Caco-2 (cell line): Measurements from ENCODE around the gene GIPC2. TPM values are rescaled to one million over a fixed set of nuclear protein-coding genes. Genes with fewer than 3 reads are reported as not detected.

Experiments
- BruUV-seq: library from RNA; stranded (reverse); fragments of 400-500 nt; replicated peaks from 2 replicates; lab custom pipeline; 2021; lab: Mats Ljungman, UMichigan
- CTCF ChIA-PET: fragments of 300-600 bp; sonication (Branson Sonifier 250); formaldehyde crosslinking; loops from one replicate; lab custom pipeline; 2022; ENCODE audit warnings: antibody characterized with exemption; lab: Charles Lee
- POLR2A ChIA-PET: fragments of 300-600 bp; sonication (Branson Sonifier 250); formaldehyde crosslinking; loops from one replicate; lab custom pipeline; 2022; ENCODE audit warnings: antibody characterized with exemption; lab: Charles Lee
- DNase-seq, 2 experiments: peaks; one replicate each; pipeline versions ENCODE4 v3.0.0 to v3.0.0-alpha.2; 2020 to 2022
- H3K27me3 ChIP-seq: replicated peaks from 2 replicates; pipeline ENCODE4 v1.6.0; 2011; ENCODE audit warnings: low read length; ENCODE audit not compliant: control insufficient read depth, insufficient read depth
- H3K36me3 ChIP-seq: 2 replicates; pipeline ENCODE4 v1.5.1; 2011; ENCODE audit warnings: low read length; ENCODE audit not compliant: control insufficient read depth, insufficient read depth
- H3K4me1 ChIP-seq: fragments of 250-450 bp; sonication (Bioruptor Pico); 2 replicates; pipeline ENCODE4 v1.5.1; 2020; ENCODE audit warnings: mild to moderate bottlenecking
- H3K4me3 ChIP-seq: 2 replicates; pipeline ENCODE4 v1.5.1; 2011; ENCODE audit warnings: low read depth, mild to moderate bottlenecking, control low read depth, low read length
- H3K9me3 ChIP-seq: fragments of 250-450 bp; sonication (Bioruptor Pico); 2 replicates; pipeline ENCODE4 v1.5.1; 2020; ENCODE audit warnings: mild to moderate bottlenecking, moderate library complexity
- H3K27ac Mint-ChIP-seq: one replicate; pipeline ENCODE4 v1.8.0; 2022; ENCODE audit warnings: mixed read lengths; ENCODE audit not compliant: unreplicated experiment
- H3K27me3 Mint-ChIP-seq: one replicate; pipeline ENCODE4 v1.8.0; 2022; ENCODE audit warnings: mixed read lengths; ENCODE audit not compliant: insufficient read depth, unreplicated experiment
- H3K36me3 Mint-ChIP-seq: one replicate; pipeline ENCODE4 v1.8.0; 2022; ENCODE audit warnings: mild to moderate bottlenecking, mixed read lengths; ENCODE audit not compliant: insufficient read depth, unreplicated experiment
- H3K4me1 Mint-ChIP-seq: one replicate; pipeline ENCODE4 v1.8.0; 2022; ENCODE audit warnings: low read depth, mixed read lengths; ENCODE audit not compliant: unreplicated experiment
- H3K4me3 Mint-ChIP-seq: one replicate; pipeline ENCODE4 v1.8.0; 2022; ENCODE audit warnings: mild to moderate bottlenecking, moderate library complexity, mixed read lengths; ENCODE audit not compliant: unreplicated experiment
- H3K9me3 Mint-ChIP-seq: one replicate; pipeline ENCODE4 v1.8.0; 2022; ENCODE audit warnings: mixed read lengths; ENCODE audit not compliant: unreplicated experiment
- intact Hi-C: fragments of 100-400 bp; cut with micrococcal nuclease; formaldehyde crosslinking; loops from one replicate; pipeline ENCODE4 v1.10.0; 2022; ENCODE audit not compliant: unreplicated experiment
- total RNA-seq: library from RNA; stranded (reverse); gene quantifications from 2 replicates; pipeline ENCODE4 v1.2.3, GENCODE V29; 2022
- TF ChIP-seq, protein P1 (sequence below), 2 experiments: fragments of 200-600 bp in 1 of 2; IDR thresholded peaks; 1 replicate in 1 of 2; 2 replicates in 1 of 2; pipeline versions ENCODE4 v1.5.1 to v1.8.0; 2011 to 2022; ENCODE audit warnings: antibody characterized with exemption in 1 of 2, control low read depth in 1 of 2, inconsistent platforms in 1 of 2, low read depth in 1 of 2, low read length in 1 of 2, mild to moderate bottlenecking in 1 of 2, moderate library complexity in 1 of 2; ENCODE audit not compliant: insufficient read depth in 1 of 2, severe bottlenecking in 1 of 2, unreplicated experiment in 1 of 2

The GIPC2 gene
- total RNA-seq, 1 experiment from 2014 or later: 4.4 TPM

DNA sequence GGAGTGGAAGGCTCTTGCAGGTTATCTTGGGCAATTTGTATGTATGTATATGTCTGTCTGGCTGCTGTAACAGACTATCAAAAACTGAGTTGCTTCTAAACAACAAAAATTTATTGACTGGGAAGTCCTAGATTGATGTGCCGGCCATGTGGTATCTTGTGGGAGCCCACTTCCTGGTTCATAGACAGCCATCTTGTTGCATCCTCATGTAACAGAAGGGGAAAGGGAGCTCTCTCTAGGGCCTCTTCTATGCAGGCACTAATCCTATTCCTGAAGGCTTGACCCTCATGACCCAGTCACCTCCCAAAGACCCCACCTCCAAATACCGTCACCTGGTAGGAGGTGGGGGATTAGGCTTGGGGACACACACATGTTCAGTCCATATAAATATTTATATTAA, 9.2 kb downstream of the GIPC2 start:
- Histone ChIP-seq H3K4me3 (no peak overlapping the region), H3K27me3 (no peaks in the 10 kb centered on the region), H3K36me3 (no peaks in the 10 kb centered on the region), H3K9me3 (no peaks in the 10 kb centered on the region), H3K4me1 (no peaks in the 10 kb centered on the region)
- BruUV-seq: no TSS peak
- H3K9me3 Mint-ChIP-seq: no peaks in the 10 kb centered on the region
- TF ChIP-seq, protein P1, sequence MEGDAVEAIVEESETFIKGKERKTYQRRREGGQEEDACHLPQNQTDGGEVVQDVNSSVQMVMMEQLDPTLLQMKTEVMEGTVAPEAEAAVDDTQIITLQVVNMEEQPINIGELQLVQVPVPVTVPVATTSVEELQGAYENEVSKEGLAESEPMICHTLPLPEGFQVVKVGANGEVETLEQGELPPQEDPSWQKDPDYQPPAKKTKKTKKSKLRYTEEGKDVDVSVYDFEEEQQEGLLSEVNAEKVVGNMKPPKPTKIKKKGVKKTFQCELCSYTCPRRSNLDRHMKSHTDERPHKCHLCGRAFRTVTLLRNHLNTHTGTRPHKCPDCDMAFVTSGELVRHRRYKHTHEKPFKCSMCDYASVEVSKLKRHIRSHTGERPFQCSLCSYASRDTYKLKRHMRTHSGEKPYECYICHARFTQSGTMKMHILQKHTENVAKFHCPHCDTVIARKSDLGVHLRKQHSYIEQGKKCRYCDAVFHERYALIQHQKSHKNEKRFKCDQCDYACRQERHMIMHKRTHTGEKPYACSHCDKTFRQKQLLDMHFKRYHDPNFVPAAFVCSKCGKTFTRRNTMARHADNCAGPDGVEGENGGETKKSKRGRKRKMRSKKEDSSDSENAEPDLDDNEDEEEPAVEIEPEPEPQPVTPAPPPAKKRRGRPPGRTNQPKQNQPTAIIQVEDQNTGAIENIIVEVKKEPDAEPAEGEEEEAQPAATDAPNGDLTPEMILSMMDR (IDR thresholded peaks at IDR 0.05; ENCODE audit: insufficient read depth in 1 of 2, low read depth in 1 of 2, low read length in 1 of 2, severe bottlenecking in 1 of 2, unreplicated experiment in 1 of 2): no peak
- CTCF ChIA-PET: no interaction called here
- H3K4me3 Mint-ChIP-seq: no peak overlapping the region
- intact Hi-C loops: no loop called here
- DNase-seq: no peak
- H3K36me3 Mint-ChIP-seq: no peaks in the 10 kb centered on the region
- H3K4me1 Mint-ChIP-seq: no peaks in the 10 kb centered on the region
- no peaks in the 10 kb centered on the region for H3K27me3 Mint-ChIP-seq
- H3K27ac Mint-ChIP-seq: no peak overlapping the region
- POLR2A ChIA-PET: no interaction called here

DNA sequence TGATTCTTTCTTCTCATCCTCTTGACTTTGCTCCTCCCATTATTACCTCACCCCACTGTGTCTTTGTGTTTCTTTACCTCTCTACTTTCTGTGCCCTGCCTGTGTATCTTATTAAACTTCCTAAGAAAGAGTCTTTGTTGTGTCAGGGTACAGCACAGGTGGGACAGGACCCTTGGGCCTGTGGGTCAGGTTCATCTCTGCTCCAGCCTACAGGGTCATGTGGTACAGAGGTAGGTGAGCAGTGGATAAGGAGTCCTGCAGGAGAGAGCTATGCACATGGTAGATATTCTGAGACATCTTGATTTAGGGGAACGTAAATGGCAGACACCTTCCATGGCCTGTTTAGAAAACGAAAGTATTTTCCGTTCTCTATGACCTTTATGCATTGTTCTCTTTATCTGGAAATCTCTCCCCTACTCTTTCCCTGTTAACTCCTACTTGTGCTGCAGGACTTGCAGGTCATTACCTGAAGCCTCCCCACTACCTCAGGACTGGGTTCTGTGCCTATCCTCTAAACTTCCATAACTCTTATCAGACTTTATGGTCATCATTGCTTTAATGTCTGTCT, 9.9 kb downstream of the GIPC2 start:
- no peaks in the 10 kb centered on the region for H3K9me3 ChIP-seq
- H3K4me3 ChIP-seq: no peak overlapping the region
- Mint-ChIP-seq H3K4me3 (no peak overlapping the region), H3K4me1 (no peaks in the 10 kb centered on the region), H3K9me3 (no peaks in the 10 kb centered on the region), H3K27ac (no peak overlapping the region), H3K27me3 (no peaks in the 10 kb centered on the region), H3K36me3 (no peaks in the 10 kb centered on the region)
- intact Hi-C loops: no loop called here
- BruUV-seq: no TSS peak
- H3K36me3 ChIP-seq: no peaks in the 10 kb centered on the region
- H3K27me3 ChIP-seq: no peaks in the 10 kb centered on the region
- no peaks in the 10 kb centered on the region for H3K4me1 ChIP-seq
- CTCF ChIA-PET: no interaction called here
- POLR2A ChIA-PET: no interaction called here
- TF ChIP-seq, protein P1 (IDR thresholded peaks at IDR 0.05; ENCODE audit: insufficient read depth in 1 of 2, low read depth in 1 of 2, low read length in 1 of 2, severe bottlenecking in 1 of 2, unreplicated experiment in 1 of 2): no peak
- DNase-seq: no peak

DNA sequence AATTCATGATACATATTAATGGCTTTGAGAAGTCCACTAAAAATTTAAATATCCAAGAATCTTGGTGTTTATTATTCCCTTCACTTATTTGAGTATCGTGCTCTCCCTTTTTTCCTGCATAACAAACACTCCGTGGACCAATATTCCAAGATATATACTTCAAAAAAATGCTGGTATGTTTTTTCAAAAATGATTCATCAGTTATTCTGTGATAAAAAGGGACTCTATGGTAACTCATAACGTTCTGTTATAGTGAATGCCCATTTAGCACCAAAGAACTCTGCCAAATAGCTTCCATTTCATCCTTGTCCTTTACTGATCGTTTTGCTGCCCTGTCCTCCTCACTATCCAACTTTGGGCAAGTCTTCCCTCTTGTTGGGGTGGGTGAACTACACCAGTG, 12.9 kb downstream of the GIPC2 start:
- DNase-seq: no peak
- TF ChIP-seq, protein P1 (IDR thresholded peaks at IDR 0.05; ENCODE audit: insufficient read depth in 1 of 2, low read depth in 1 of 2, low read length in 1 of 2, severe bottlenecking in 1 of 2, unreplicated experiment in 1 of 2): no peak
- Histone ChIP-seq H3K27me3 (no peaks in the 10 kb centered on the region), H3K9me3 (no peaks in the 10 kb centered on the region), H3K36me3 (no peaks in the 10 kb centered on the region), H3K4me3 (no peak overlapping the region), H3K4me1 (no peaks in the 10 kb centered on the region)
- H3K27me3 Mint-ChIP-seq: no peaks in the 10 kb centered on the region
- H3K9me3 Mint-ChIP-seq: no peaks in the 10 kb centered on the region
- POLR2A ChIA-PET: no interaction called here
- CTCF ChIA-PET: no interaction called here
- no TSS peak for BruUV-seq
- H3K4me1 Mint-ChIP-seq: no peaks in the 10 kb centered on the region
- no peak overlapping the region for H3K27ac Mint-ChIP-seq
- no peaks in the 10 kb centered on the region for H3K36me3 Mint-ChIP-seq
- intact Hi-C loops: no loop called here
- no peak overlapping the region for H3K4me3 Mint-ChIP-seq
